Cardiac septum (tissue), 1 donor: ENCODE data around the gene ZKSCAN4. TPM values are rescaled to one million over a fixed set of nuclear protein-coding genes. Genes with fewer than 3 reads are reported as not detected.

Experiments used
- DNase-seq: peaks from one replicate; pipeline ENCODE4 v3.0.0-alpha.2; 2020; ENCODE audit warnings: low spot score
- intact Hi-C: fragments of 100-400 bp; cut with DNase I; formaldehyde crosslinking; loops from one replicate; pipeline ENCODE4 v1.14.0; 2022
- long read RNA-seq: library from polyadenylated mRNA; unstranded; transcript quantifications from one replicate; pipeline ENCODE4 v2.0.0, GENCODE V29; 2021
- total RNA-seq: library from RNA; stranded (reverse); fragmentation: NEBNext Ultra II Directional; extraction: Animal tissue kit (Norgen Biotek cat#: 25700); gene quantifications from one replicate; pipeline ENCODE4 v1.2.1, GENCODE V29; 2021
- donor health status: DM: no; HTN: no; CAD: no.

ZKSCAN4 gene
- total RNA-seq, result 2.4 TPM
- long read RNA-seq, partial matches to known transcripts, result 0 of 4 reads
- long read RNA-seq, other reads (novel, unspliced or antisense), result 3 of 4 reads

DNA sequence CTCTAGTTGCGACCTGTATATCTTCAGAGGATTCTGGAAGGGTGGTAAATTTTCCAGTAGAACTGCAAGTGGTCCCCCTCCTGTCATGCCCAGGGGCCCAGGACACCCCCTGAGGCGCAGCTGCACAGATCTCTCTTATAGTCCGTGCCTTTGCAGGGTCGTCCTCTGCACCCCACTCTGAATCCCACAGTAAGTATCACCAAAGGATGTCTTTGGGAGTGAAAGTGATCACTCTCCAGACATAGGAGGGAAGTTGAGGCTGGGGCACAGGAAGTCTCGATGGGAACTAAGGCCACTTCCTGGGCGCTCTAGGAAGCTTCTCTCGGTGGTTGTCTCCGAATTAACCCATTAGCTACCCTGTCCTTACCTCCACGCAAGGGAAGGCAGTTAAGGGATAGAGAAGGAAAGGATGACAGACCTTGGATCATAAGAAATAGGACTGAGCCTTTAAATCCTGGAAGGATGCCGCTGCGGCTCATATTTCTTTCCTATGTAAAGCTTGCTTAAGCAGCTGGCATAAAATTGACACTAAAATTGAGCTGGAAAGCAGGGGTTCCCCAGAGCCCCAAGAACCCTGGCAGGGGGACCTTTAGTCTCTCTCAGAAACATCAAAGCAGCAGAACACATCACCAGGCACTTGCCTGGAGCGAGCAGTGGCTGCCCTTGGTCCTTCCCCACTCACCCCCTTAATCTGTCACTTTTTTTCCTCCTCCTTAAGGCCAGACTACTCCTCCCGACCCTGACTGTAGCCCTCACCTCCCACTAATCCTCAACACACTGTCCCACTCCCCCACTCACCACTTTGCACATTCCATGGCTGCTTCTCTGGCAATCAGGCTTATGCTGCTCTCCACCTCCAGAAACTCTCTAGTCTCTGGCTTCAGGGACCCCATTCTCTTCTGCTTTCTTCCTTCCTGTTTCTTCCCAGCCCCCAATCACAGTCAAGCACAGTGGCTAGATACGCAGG lies at the start of gene ZKSCAN4:
ZKSCAN4 (minus strand) TSS at position 261 of the 967 bp plus-strand sequence. CDS start 289 bp downstream, outside the sequence.
- intact Hi-C loops, result loop anchor here (2.0 to 10.0 kb wide), 3 partner anchors 33 to 117 kb away; no protein-coding TSS in a partner anchor

DNA sequence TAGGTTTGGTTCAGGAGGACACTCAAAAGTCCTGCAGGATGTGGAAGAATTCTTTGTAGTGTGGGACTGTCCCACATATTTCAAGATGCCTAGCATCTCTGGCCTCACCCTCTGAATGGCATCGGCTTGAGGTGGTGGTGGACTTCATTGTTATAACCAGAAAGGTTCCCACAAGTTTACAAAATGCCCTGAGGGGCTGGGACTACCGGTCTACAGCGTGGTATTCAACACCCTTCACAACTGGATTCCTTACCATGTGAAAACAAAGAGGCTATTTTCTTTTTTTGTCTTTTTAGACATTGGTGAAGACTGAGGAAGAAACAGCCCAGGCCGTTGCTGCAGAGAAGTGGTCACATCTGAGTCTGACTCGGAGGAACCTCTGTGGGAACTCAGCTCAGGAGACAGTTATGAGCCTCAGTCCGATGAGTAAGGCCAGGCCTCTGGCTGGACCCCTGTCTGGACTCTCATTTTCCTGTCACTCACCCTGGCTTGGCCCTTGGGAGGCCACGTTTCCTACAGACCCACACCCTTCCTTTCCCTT lies 44.5 kb upstream of the ZKSCAN4 start:
- intact Hi-C loops, result no loop called here
- no peak for DNase-seq

More for the DNA sequence above, at the start of gene ZKSCAN4:
- DNase-seq, result peak; percentile 83

DNA sequence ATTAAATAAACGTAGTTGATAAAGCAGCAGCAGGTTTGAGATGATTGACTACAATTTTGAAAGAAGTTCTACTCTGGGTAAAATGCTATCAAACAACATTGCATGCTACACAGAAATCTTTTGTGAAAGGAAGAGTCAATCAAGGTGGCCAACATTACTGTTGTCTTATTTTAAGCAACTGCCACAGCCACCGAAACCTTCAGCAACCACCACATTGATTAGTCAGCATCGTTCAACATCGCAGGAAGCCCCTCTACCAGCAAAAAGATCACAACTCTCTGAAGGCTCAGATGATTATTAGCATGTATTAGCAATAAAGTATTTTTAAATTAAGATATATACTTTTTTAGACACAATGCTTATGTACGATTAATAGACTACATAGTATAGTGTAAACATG lies 43.3 kb upstream of the ZKSCAN4 start:
- no peak for DNase-seq
- intact Hi-C loops, result no loop called here

DNA sequence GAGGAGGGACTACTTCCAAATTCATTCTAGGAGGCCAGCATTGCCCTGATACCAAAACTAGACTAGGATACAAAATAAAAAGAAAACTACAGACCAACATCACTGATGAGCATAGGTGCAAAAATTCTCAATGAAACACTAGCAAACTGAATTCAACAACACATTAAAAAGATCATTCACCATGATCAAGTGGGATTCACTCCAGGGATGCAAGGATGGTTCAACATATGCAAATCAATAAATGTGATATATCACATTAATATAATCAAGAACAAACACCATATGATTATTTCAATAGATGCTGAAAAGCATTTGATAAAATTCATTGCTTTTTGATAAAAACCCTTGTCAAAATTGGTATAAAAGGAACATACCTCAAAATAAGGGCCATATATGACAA lies 39.5 kb upstream of the ZKSCAN4 start:
- DNase-seq, result no peak
- intact Hi-C loops, result no loop called here

DNA sequence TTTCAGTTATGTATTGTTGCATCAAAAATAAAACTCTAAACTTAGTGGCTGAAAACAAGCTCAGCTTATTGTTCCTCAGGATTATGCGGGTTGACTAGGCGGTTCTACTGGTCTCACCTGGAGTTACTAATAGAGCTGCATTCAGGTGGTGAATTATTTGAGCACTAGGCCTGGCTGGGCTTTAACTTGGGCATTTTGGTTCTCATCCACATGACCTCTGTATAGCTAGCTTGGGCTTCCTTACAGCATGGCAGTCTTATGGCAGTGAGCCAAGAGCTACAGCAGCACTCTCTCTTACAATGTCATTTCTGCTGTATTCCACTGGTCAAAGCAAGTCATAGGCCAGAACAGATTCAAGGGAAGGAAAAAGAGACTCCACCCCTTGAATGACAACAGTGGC lies 30.9 kb upstream of the ZKSCAN4 start:
- intact Hi-C loops, result no loop called here
- no peak for DNase-seq

DNA sequence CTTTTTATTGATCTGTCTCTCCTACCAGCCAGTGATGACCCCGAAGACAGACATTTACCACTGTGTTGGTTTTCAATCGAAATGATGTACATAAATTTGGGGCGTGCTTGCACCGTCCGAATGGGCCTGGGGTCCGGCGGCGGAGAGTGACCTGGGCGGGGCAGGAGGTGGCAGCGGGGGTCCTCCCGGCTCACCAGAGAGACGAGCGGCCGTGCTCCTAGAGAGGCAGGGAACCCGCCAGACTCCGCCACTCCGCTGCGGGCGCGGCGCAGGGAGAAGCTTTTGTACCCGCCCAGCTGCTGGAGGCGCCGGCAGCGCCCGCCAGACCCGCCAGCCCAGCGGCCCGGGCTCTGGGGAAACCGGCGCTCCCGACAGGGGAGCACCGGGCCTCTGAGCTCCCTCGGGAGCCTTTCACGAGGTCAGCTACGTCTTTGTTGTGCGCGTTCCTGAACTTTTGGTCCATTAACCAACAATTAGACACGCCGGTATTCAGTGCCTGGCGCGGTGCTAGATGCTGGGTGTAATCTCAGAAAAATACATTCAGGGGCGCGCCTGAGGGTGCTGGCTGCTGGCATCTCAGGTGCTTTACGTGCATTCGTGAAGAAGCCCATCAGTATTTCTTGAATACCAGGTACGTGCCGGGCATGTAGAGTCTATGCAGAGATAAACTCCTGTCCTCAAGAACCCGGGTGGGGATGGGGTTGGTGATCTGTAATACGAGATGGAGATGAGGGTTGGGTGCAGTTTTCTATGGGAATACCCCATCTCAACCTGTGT lies 29.4 kb upstream of the ZKSCAN4 start, which contains the start of gene PGBD1:
PGBD1 (plus strand) TSS at position 285 of the 777 bp plus-strand sequence. CDS start 2,242 bp downstream, outside the sequence.
- intact Hi-C loops, result loop anchor here (2.0 kb wide), 1 partner anchor 69 kb away; no protein-coding TSS in a partner anchor
- peak; percentile 82 for DNase-seq

DNA sequence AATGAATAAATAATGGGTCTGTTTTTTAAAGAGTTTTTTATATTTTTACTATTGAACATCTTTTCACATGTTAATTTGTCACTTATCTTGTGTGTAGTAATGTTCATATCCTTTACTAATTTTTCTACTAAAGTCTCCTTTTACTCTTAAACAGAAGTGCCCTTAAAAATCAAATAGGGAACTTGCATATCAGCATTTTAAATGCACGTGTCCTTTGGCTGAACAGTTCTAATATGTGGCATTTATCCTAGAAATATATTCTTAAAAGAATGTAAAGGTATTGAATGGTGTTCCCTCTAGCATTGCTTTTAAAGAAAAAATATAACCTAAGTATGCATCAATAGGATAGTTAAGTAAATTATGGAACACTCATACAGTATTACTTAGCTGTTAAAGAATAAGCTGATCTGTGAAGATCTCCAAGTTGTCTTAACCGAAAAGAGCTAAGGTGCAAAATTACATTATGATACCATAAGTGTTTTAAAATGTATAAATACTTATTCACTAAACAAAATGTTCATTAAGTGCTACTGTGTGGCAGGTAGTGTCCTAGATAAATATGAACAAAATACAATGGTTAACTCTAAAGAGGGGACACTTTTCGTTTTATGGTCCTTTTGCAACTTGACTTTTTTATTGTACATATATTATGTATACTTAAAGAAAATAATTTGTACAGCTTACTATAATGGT lies 28.7 kb upstream of the ZKSCAN4 start:
- intact Hi-C loops, result loop anchor here (2.0 kb wide), 1 partner anchor 70 kb away; no protein-coding TSS in a partner anchor

DNA sequence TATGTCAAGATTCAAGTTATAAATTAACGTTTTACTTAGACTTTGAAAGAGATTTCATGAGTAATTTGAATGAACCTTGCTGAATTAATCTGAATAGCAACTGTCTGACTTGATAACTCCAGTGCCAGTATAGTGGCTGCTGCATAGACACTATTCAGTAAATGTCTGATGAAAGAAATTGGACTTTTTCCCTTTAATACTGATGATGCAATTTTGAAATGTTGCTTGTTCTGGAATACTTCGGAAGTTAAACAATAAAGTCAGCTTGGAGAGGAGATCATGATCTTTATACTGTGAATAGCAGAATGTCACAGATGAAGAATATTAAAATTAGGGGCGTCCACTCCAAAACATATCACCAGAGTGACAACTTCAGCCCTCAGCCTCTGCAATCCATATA lies 25.7 kb upstream of the ZKSCAN4 start:
- intact Hi-C loops, result no loop called here

More for the DNA sequence above, 28.7 kb upstream of the ZKSCAN4 start:
- DNase-seq, result no peak

DNA sequence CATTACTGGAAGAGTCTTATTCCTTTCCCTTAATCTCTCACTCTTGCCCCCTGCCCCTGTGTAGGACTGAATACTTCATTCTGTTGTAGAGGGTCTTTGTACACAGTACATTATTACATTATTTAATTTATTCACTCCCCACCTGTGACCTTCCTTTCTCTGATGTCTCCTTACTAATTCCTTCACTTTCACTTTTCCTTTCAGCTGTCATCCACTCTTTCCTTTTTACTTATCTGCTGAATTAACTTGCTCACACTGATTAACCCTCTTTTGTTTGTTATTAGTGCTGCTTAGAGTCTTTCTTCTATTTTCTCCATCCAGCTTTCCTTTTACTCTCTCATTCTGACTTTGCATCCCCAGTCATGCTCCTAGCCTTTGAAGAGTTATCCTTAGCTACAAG lies 22.8 kb upstream of the ZKSCAN4 start:
- no peak for DNase-seq
- intact Hi-C loops, result no loop called here

More for the DNA sequence above, 25.7 kb upstream of the ZKSCAN4 start:
- no peak for DNase-seq

DNA sequence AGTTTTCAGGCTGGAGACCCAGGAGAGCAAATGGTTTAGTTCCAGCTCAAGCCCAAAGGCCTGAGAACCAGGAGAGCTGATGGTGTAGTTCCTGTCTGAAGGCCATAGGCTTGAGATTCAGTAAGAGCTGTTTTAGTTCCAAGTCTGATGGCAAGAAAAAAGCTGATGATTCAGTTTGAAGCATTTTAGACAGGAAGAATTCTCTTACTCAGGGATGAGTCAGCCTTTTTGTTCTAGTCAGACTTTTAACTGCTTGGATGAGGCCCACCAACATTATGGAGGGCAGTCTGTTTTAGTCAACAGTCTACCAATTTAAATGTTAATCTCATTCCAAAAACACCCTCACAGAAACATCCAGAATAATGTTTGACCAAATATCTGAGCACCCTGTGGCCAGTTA lies 17.4 kb upstream of the ZKSCAN4 start:
- intact Hi-C loops, result loop anchor here (5.0 kb wide), 1 partner anchor 68 kb away; the partner anchor contains the start of gene ZSCAN31
- DNase-seq, result no peak

DNA sequence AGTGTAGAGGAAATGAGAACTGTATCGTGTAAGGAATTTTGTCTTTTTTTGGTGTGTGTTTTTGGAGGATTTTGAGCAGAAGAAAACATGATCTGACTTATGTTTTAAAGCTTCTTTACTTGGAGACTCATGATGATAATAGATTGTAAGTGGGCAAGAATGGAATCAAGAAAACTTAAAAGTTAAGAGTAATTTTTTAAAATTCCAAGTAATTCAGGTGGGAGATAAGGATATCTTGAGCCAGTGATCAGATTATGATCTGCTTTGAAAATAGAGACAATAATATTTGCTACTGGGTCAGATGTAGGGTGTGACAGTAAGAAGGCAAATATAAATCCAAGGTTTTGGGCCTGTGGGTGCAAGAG lies 15.6 kb upstream of the ZKSCAN4 start:
- intact Hi-C loops, result loop anchor here (2.0 to 5.0 kb wide), 2 partner anchors 70 to 83 kb away; partner anchors contain the start of gene ZSCAN31
- DNase-seq, result no peak

DNA sequence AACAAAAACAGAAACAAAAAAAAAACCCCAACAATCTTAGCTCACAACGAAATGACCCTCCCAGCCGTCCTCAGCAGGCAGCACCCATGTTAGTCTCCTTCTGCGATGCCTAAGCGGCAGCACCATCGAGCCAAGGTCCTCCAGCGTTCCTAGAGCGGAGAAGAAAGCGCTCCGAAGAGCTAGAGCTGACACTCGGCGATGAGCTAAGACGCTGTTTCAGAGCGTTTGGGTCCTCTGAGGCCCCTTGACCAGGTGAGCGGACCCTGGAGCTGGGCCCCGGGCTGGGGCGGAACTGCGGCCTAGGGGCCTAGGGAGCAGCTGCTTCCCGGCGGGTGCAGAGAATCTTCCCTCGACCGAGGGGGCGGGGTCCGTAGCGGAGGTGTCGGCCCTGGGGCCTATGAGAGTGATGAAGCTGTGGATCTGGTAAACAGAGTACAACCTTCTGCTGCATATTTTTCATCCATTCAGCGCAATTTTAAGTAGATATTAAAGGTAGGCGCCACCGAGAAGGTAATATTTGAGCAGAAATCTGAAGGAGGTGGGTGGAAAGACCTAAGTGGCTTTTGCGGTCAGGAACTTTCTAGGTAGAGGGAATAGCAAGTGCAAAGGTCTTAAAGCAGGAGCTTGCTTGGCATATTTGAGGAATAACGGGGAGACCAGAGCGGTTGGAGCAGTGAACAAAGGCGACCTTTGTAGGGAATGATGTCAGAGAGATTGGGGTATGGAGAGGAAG lies 15.1 kb upstream of the ZKSCAN4 start, which contains the start of gene ZSCAN26:
ZSCAN26 (plus strand) TSS at position 182 of the 733 bp plus-strand sequence. CDS start 4,777 bp downstream, outside the sequence.
- intact Hi-C loops, result loop anchor here (2.0 to 5.0 kb wide), 2 partner anchors 70 to 84 kb away; partner anchors contain the start of gene ZSCAN31
- DNase-seq, result peak; percentile 89

DNA sequence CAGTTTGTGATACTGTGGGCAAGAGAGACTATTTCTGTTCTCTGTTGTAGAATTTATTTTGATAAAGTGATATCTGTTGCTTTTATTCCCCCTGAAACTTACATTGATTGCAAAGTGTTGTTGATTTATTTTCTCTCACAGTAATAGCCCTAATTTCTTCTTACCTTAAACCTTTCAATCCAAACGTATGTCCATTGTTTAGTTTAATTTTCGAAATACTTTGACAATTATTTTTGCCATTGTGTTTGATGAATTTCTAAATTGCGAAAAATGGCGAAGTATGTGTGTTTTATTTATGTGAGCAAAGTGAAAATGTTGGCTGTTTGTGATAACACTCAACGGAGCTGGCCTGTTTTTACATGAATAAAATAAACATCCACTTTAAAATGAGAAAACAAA lies 14.5 kb upstream of the ZKSCAN4 start:
- DNase-seq, result no peak
- intact Hi-C loops, result loop anchor here (2.0 to 5.0 kb wide), 2 partner anchors 71 to 84 kb away; partner anchors contain the start of gene ZSCAN31

DNA sequence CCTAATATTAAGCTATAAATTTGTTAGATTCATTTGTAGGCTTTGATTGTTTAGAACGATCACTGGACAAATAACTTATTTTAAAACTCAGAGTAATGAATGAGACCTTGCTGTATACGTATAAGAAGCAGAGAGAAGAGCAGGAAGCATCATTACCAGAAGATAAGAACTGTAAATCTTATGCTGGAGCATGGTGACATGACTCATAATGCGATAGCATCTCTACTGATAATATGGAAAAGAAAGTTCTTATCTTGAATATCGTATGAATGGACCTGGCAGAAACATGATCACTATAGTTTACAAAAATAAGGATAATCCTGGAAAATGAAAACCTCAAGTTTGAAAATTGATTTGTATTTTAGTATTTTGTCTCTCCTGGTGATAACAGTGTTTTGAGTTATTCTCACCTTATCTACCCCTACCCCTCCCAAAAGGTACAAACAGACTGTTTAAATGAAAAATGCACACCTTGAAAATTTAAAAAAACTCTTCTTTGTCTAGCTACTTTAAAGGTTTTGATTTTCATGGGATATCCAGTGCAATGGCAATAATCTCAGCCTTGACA lies 12.8 kb upstream of the ZKSCAN4 start:
- DNase-seq, result no peak
- intact Hi-C loops, result loop anchor here (5.0 kb wide), 1 partner anchor 72 kb away; the partner anchor contains the start of gene ZSCAN31

DNA sequence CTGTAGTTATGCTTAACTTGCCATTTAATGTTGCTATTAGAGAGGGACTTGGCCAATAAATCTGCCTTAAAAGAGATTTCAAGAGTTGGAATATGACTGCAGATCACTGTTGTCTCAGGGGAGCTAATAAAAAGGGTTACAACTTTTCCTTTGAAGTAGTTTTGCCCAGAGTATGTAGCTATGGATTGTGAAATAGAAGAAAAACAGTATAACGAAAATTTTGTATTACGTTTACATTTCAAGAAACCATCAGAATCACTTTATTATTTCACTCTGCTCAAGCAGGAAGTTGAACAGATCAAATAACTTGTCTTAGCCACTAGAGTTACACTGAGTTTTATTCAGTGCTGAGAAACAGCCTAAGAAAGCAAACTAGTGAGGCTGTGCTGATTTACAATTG lies 11.9 kb upstream of the ZKSCAN4 start:
- DNase-seq, result no peak
- intact Hi-C loops, result no loop called here

DNA sequence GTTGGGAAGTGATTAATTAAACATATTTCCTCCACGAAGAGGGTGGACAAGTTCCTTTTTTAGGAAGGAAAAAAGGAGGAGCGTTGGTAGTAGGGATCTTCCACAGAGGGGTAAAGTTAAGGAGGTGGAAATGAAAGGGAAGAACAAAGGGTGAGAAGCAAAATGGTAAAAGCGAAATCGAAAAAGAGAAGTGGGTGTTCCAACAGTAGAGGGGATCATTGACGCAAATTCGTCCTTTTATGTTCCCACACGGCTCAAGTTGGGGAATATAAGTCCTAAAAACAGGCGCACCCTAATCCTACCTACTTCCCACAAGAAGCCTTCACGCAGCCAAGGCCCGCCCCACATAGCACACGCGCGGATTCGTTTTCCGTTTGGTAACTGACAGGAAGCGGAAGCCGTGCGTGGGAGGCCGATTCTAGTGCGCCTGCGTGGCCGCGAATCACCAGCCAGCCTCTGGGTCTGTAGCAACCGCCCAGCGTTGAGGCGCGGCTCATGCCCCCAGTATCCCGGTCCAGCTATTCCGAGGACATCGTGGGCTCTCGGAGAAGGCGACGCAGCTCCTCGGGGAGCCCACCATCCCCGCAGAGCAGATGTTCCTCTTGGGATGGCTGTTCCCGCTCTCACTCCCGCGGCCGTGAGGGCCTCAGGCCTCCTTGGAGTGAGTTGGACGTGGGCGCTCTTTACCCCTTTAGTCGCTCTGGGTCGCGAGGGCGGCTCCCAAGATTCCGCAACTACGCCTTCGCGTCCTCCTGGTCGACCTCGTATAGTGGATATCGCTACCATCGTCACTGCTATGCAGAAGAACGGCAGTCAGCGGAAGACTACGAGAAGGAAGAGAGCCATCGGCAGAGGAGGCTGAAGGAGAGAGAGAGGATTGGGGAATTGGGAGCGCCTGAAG lies 7.1 kb upstream of the ZKSCAN4 start, which contains the start of gene NKAPL:
NKAPL (plus strand) TSS at position 421 of the 901 bp plus-strand sequence; CDS start at position 496, 75 bp downstream.
- peak; percentile 90 for DNase-seq
- intact Hi-C loops, result loop anchor here (10.0 kb wide), 1 partner anchor 124 kb away; no protein-coding TSS in a partner anchor
